Measurements from ENCODE around the gene PER3.

PER3 gene

DNA sequence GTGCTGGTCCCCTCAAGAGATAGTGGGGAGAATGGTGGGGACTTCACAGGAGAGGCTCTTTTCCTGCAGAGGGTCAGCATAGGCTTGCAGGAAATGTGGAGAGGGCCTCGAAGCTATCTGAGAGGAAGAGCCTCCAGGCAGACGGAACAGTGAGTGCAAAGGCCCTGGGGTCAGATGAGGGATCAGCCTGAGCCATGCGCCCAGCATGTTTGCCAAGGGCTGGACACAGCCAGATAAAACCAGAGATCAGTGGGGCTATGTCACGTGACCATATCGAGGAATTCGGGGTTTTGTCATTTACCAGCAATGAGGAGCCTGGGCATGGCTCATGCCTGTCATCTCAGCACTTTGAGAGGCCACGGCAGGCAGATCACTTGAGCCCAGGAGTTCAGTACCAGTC, 75.3 kb downstream of the PER3 start:
- no peak overlapping the region for H3K4me3 ChIP-seq (ENCODE audit: low read depth, low read length)
- TF ChIP-seq ZNF24 (tag by site-specific recombination; IDR thresholded peaks at IDR 0.05) (no peak), ZNF623 (tag by site-specific recombination; IDR thresholded peaks at IDR 0.05) (peak; percentile 83)
- POLR2A ChIA-PET, result no interaction called here
- H3K27ac ChIP-seq (ENCODE audit: extremely low read depth, low read depth, low read length), result no peak overlapping the region
- H3K4me1 ChIP-seq (ENCODE audit: control insufficient read depth, insufficient read depth, low read length), result no peaks in the 10 kb centered on the region
- H3K9me3 ChIP-seq (ENCODE audit: control insufficient read depth, insufficient read depth, low read depth, low read length), result no peaks in the 10 kb centered on the region
- H3K36me3 ChIP-seq (ENCODE audit: control insufficient read depth in 2 of 2, insufficient read depth in 1 of 2, low read length in 2 of 2), result no peaks in the 10 kb centered on the region
- CTCF ChIA-PET, result interaction anchor here (0.6 kb wide), 1 partner anchor 16 kb away, joined by 3 read pairs; no protein-coding TSS in a partner anchor

DNA sequence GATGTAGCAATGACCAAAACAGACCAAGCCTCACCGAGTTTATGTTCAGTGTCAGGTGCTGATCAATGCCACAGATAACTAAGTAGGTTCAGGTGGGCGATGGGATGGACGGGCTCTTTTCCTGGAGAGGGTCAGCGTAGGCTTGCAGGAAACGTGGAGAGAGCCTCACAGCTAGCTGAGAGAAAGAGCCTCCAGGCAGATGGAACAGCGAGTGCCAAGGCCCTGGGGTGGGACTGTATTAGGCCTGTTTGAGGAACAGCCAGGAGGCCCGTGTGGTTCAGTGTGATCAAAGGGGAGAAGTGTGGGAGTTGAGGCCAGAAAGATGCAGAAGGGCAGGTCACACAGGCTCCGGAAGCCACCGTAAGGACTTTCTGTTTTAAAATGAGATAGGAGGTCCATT, 76.0 kb downstream of the PER3 start:
- Histone ChIP-seq H3K4me3 (ENCODE audit: low read depth, low read length) (no peak overlapping the region), H3K27ac (ENCODE audit: extremely low read depth, low read depth, low read length) (no peak overlapping the region), H3K4me1 (ENCODE audit: control insufficient read depth, insufficient read depth, low read length) (no peaks in the 10 kb centered on the region), H3K36me3 (ENCODE audit: control insufficient read depth in 2 of 2, insufficient read depth in 1 of 2, low read length in 2 of 2) (no peaks in the 10 kb centered on the region), H3K9me3 (ENCODE audit: control insufficient read depth, insufficient read depth, low read depth, low read length) (no peaks in the 10 kb centered on the region)
- ChIA-PET CTCF (no interaction called here), POLR2A (no interaction called here)
- 0 out of 2 replicates have a peak, but pooled peaks have one; percentile 34 for TF ChIP-seq ZNF341 (tag by site-specific recombination; IDR thresholded peaks at IDR 0.05; ENCODE audit: low read depth)
- TF ChIP-seq ZNF174 (tag by site-specific recombination; IDR thresholded peaks at IDR 0.05), result no peak
- TF ChIP-seq, protein P1, sequence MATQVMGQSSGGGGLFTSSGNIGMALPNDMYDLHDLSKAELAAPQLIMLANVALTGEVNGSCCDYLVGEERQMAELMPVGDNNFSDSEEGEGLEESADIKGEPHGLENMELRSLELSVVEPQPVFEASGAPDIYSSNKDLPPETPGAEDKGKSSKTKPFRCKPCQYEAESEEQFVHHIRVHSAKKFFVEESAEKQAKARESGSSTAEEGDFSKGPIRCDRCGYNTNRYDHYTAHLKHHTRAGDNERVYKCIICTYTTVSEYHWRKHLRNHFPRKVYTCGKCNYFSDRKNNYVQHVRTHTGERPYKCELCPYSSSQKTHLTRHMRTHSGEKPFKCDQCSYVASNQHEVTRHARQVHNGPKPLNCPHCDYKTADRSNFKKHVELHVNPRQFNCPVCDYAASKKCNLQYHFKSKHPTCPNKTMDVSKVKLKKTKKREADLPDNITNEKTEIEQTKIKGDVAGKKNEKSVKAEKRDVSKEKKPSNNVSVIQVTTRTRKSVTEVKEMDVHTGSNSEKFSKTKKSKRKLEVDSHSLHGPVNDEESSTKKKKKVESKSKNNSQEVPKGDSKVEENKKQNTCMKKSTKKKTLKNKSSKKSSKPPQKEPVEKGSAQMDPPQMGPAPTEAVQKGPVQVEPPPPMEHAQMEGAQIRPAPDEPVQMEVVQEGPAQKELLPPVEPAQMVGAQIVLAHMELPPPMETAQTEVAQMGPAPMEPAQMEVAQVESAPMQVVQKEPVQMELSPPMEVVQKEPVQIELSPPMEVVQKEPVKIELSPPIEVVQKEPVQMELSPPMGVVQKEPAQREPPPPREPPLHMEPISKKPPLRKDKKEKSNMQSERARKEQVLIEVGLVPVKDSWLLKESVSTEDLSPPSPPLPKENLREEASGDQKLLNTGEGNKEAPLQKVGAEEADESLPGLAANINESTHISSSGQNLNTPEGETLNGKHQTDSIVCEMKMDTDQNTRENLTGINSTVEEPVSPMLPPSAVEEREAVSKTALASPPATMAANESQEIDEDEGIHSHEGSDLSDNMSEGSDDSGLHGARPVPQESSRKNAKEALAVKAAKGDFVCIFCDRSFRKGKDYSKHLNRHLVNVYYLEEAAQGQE (tag by site-specific recombination; IDR thresholded peaks at IDR 0.05), result no peak
- TF ChIP-seq KLF16 (tag by site-specific recombination; IDR thresholded peaks at IDR 0.05), result no peak
- no peak for TF ChIP-seq GLI4 (tag by site-specific recombination; IDR thresholded peaks at IDR 0.05)
- no peak for TF ChIP-seq ZNF354C (tag by site-specific recombination; IDR thresholded peaks at IDR 0.05; ENCODE audit: borderline replicate concordance, low read depth)
- no peak for TF ChIP-seq REPIN1 (tag by site-specific recombination; IDR thresholded peaks at IDR 0.05; ENCODE audit: low read depth)
- no peak for TF ChIP-seq ZNF660 (tag by site-specific recombination; IDR thresholded peaks at IDR 0.05)
- TF ChIP-seq ZNF623 (tag by site-specific recombination; IDR thresholded peaks at IDR 0.05), result peak; percentile 60
- TF ChIP-seq OVOL3 (tag by site-specific recombination; IDR thresholded peaks at IDR 0.05), result no peak
- no peak for TF ChIP-seq PRDM1 (tag by site-specific recombination; IDR thresholded peaks at IDR 0.05)

DNA sequence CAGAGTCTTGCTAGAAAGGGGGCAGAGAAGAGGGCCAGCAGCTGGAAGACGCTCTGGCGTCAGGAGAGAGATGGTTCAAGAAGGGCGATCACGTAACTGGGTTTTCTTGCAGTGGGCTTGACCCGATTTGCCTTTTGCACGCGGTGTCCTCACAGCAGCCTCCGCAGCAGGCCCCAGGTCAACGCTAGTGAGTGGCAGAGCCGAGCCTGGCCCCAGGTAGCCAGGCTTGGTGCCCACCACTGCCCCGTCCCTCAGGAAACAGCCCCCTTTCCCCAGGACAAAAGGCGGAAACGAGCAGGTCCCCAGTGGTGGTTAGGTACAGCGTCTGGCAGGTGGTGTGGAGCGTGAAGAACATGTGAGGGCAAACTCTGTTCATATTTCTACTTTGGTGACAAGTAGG, 77.4 kb downstream of the PER3 start:
- ChIA-PET CTCF (no interaction called here), POLR2A (no interaction called here)
- no peaks in the 10 kb centered on the region for H3K36me3 ChIP-seq (ENCODE audit: control insufficient read depth in 2 of 2, insufficient read depth in 1 of 2, low read length in 2 of 2)

More for the DNA sequence above, 77.4 kb downstream of the PER3 start:
- TF ChIP-seq, protein P1 (tag by site-specific recombination; IDR thresholded peaks at IDR 0.05), result no peak
- TF ChIP-seq ZNF677 (tag by site-specific recombination; IDR thresholded peaks at IDR 0.05) (no peak), ZBTB7A (tag by site-specific recombination; IDR thresholded peaks at IDR 0.05; ENCODE audit: low read depth) (no peak), ZNF416 (tag by site-specific recombination; IDR thresholded peaks at IDR 0.05) (no peak), ZNF670 (tag by site-specific recombination; IDR thresholded peaks at IDR 0.05; ENCODE audit: low read depth) (no peak), ZFP37 (tag by site-specific recombination; IDR thresholded peaks at IDR 0.05) (no peak), GLIS2 (tag by site-specific recombination; IDR thresholded peaks at IDR 0.05) (no peak)
- TF ChIP-seq, protein P2, sequence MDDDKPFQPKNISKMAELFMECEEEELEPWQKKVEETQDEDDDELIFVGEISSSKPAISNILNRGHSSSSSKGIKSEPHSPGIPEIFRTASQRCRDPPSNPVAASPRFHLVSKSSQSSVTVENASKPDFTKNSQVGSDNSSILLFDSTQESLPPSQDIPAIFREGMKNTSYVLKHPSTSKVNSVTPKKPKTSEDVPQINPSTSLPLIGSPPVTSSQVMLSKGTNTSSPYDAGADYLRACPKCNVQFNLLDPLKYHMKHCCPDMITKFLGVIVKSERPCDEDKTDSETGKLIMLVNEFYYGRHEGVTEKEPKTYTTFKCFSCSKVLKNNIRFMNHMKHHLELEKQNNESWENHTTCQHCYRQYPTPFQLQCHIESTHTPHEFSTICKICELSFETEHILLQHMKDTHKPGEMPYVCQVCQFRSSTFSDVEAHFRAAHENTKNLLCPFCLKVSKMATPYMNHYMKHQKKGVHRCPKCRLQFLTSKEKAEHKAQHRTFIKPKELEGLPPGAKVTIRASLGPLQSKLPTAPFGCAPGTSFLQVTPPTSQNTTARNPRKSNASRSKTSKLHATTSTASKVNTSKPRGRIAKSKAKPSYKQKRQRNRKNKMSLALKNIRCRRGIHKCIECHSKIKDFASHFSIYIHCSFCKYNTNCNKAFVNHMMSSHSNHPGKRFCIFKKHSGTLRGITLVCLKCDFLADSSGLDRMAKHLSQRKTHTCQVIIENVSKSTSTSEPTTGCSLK (tag by site-specific recombination; IDR thresholded peaks at IDR 0.05), result no peak
- TF ChIP-seq, protein P3, sequence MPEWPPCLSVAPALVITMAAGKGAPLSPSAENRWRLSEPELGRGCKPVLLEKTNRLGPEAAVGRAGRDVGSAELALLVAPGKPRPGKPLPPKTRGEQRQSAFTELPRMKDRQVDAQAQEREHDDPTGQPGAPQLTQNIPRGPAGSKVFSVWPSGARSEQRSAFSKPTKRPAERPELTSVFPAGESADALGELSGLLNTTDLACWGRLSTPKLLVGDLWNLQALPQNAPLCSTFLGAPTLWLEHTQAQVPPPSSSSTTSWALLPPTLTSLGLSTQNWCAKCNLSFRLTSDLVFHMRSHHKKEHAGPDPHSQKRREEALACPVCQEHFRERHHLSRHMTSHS (tag by site-specific recombination; IDR thresholded peaks at IDR 0.05), result no peak
- TF ChIP-seq, protein P4, sequence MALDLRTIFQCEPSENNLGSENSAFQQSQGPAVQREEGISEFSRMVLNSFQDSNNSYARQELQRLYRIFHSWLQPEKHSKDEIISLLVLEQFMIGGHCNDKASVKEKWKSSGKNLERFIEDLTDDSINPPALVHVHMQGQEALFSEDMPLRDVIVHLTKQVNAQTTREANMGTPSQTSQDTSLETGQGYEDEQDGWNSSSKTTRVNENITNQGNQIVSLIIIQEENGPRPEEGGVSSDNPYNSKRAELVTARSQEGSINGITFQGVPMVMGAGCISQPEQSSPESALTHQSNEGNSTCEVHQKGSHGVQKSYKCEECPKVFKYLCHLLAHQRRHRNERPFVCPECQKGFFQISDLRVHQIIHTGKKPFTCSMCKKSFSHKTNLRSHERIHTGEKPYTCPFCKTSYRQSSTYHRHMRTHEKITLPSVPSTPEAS (tag by site-specific recombination; IDR thresholded peaks at IDR 0.05), result no peak
- Histone ChIP-seq H3K4me3 (ENCODE audit: low read depth, low read length) (no peak overlapping the region), H3K4me1 (ENCODE audit: control insufficient read depth, insufficient read depth, low read length) (no peaks in the 10 kb centered on the region), H3K9me3 (ENCODE audit: control insufficient read depth, insufficient read depth, low read depth, low read length) (no peaks in the 10 kb centered on the region), H3K27ac (ENCODE audit: extremely low read depth, low read depth, low read length) (no peak overlapping the region)

Data from HEK293 (cell line).